ENCODE measurements around the gene RAB38.

The RAB38 gene

GRCh38 chr11:88101881-88102597 lies 73.2 kb downstream of the RAB38 start:
- no peak for DNase-seq

GRCh38 chr11:88100151-88100550 lies 75.1 kb downstream of the RAB38 start:
- DNase-seq: no peak

GRCh38 chr11:88098289-88098688 lies 77.0 kb downstream of the RAB38 start:
- DNase-seq: no peak

- no peak for DNase-seq
These were observed 86.1 kb downstream of the RAB38 start for GRCh38 chr11:88089134-88089533.

- no peak for DNase-seq
These were observed 87.9 kb downstream of the RAB38 start for GRCh38 chr11:88087337-88087736.

- DNase-seq: no peak
These were observed 88.9 kb downstream of the RAB38 start for GRCh38 chr11:88086297-88086696.

- DNase-seq: no peak
These were observed 104.8 kb downstream of the RAB38 start for GRCh38 chr11:88070437-88070836.

- DNase-seq: no peak
These were observed 106.2 kb downstream of the RAB38 start for GRCh38 chr11:88068848-88069554.

GRCh38 chr11:88066090-88066489 lies 109.2 kb downstream of the RAB38 start:
- no peak for DNase-seq

GRCh38 chr11:88064097-88064705 lies 111.0 kb downstream of the RAB38 start:
- DNase-seq: no peak

Measured in effector CD4-positive, alpha-beta T cell (primary cell).